Omental fat pad (tissue), 4 donors: Measurements from ENCODE around the gene MAPK10. TPM values are rescaled to one million over a fixed set of nuclear protein-coding genes. Genes with fewer than 3 reads are reported as not detected.

Experiments used
- ATAC-seq: fragments of 150-250 bp; one replicate; pipeline ENCODE4 v1.9.1; 2016; ENCODE audit warnings: mild to moderate bottlenecking, moderate library complexity; ENCODE audit not compliant: low FRiP score
- DNase-seq: peaks from one replicate; pipeline ENCODE4 v3.0.0-alpha.2; 2019; ENCODE audit warnings: low spot score
- total RNA-seq, 4 donors: library from RNA; depleted of rRNA; stranded (reverse); fragments of >200 nt; gene quantifications; one replicate each; pipeline ENCODE4 v1.1.0, GENCODE V29; 2016
- TF ChIP-seq, protein P1 (sequence below), 3 donors: fragments of 450-650 bp; IDR thresholded peaks; one replicate each; pipeline ENCODE4 v1.5.1; 2016 to 2017; ENCODE audit warnings: antibody characterized with exemption in 3 of 3, mild to moderate bottlenecking in 3 of 3, moderate library complexity in 2 of 3

The MAPK10 gene
- total RNA-seq, 4 donors from 2014 or later: 38.5 to 51.3 (median 41.4) TPM

DNA sequence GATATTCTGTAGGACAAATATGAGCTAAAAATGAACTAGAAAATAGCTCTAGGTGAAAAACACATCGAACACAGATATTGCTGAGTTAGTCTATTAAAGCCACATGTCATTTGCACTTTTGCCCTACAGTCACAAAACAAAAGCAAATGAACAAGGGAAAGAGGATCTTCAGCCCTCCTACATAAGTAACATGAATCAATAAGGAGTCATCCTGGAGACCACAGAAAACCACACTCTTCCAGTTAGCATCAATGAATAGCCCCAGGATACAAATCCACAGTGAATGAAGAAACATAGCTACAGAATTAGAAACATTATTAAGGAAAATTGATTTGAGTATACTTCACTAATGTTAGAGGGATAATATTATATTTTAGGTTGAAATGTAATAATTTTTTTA lies 311.4 kb downstream of the MAPK10 start:
- TF ChIP-seq, protein P1, sequence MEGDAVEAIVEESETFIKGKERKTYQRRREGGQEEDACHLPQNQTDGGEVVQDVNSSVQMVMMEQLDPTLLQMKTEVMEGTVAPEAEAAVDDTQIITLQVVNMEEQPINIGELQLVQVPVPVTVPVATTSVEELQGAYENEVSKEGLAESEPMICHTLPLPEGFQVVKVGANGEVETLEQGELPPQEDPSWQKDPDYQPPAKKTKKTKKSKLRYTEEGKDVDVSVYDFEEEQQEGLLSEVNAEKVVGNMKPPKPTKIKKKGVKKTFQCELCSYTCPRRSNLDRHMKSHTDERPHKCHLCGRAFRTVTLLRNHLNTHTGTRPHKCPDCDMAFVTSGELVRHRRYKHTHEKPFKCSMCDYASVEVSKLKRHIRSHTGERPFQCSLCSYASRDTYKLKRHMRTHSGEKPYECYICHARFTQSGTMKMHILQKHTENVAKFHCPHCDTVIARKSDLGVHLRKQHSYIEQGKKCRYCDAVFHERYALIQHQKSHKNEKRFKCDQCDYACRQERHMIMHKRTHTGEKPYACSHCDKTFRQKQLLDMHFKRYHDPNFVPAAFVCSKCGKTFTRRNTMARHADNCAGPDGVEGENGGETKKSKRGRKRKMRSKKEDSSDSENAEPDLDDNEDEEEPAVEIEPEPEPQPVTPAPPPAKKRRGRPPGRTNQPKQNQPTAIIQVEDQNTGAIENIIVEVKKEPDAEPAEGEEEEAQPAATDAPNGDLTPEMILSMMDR (IDR thresholded peaks at IDR 0.05): no peak
- DNase-seq (no peak), ATAC-seq (no peak)

DNA sequence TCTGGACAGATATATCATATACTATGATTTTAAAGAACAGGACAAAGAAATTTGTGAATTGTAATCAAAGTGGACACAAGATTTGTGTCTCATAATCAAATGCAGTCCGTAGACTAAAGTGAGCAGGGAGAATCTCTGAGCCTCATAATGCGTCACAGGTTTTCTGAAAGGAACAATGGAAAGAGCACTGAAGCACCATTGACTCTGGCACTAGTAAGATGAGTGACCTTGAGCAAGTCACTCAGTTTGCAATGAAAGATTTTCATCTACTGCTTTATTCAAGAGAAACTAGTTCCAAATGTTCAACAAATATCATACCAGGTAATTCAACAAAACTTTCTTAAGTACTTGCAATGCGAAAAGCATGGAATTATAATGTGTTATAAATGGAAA lies 315.3 kb downstream of the MAPK10 start:
- ATAC-seq: no peak

DNA sequence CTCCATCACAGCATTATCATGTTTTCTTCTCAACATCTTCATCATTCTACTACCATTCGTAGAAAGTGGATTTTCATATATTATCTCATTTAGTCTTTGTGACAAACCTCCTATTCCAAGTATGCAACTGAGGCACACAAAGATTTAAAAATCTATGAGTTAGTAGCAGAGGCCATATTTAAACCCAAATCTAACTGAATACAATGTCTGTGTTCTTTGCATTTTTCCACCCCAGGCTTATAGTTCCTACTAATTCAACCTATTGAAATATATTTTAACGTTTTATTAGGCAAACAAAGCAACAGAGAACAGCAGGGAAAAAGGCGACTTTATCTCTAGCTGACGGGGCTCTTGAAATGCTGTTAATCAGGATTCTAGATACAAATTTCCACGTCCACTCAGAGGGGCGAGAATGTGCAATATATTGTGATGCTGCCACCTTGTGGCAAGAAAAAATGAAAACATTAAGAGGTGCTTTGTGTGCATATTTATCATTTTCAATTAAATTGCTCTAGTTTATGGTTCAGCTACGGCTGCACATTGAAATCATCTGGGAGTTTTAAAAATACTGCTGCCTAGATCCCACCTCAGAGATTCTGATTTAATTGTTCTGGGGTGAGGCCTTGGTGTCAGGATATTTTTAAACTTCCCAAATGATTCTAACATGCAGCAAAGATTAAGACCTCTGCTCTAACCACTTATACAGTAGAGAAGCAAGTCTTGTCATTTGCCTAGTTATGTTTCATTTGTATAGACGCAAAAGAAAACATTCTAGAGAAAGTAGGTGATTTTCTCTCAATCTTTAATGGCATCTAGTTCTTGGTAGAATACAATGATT lies 315.9 kb downstream of the MAPK10 start:
- DNase-seq: no peak
- peak; percentile 54 for ATAC-seq
- TF ChIP-seq, protein P1 (IDR thresholded peaks at IDR 0.05): no peak

More for the DNA sequence above, 315.3 kb downstream of the MAPK10 start:
- TF ChIP-seq, protein P1 (IDR thresholded peaks at IDR 0.05): no peak
- no peak for DNase-seq

DNA sequence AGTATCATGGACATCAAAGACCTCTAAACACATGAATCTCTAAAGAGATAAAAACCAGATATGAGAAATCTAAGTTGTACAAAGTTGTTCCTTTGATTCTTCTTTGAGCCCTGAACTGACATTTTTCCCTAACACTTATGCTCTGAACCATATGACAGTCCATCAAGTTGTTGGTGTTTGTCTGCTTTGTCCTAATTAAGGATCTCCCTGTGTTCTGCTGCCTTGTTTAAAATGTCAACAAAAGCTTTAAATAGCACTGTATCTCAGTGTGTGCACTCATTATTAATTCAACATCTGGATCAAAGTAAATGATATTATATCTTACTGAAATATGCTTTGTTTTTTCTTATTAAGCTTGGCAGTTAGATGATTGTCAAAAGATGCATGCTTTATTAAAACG lies 321.8 kb downstream of the MAPK10 start:
- DNase-seq: no peak
- TF ChIP-seq, protein P1 (IDR thresholded peaks at IDR 0.05): no peak
- no peak for ATAC-seq

DNA sequence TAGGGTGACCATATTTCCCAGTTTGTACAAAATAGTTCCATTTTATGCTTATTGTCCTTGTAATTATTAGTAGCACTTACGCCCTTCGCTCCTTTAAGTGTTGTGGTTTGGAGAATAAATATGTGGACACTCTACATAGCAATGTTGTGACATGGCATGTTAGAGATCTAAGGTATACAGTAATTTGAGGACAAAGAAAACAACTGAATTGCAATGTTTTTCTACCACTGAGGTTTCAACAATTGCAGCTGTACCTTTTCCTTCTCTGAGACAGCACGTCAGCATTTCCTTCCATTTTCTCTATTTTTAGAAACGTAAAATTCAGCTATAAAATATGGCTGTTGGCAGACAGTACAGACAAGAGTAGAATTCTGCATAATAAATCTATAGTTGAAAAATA lies 323.1 kb downstream of the MAPK10 start:
- DNase-seq (no peak), ATAC-seq (no peak)
- TF ChIP-seq, protein P1 (IDR thresholded peaks at IDR 0.05): no peak

DNA sequence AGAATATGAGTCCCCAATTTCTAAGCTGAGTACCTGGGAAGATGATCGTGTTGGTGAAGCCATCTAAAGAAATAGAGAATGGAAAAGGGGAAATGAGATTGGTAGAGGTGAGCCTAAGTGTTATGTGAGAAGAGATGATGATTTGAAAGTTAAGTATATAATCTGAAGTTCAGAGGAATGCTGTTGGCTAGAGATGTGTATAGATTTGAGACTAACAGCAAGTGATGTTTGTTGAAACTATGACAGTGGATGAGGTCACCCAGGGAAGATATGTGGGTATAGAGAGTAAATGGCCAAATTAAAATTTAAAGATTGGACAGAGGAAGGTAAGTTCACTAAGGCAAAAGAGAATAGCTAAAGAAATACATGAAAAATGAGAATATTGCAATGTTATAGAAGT lies 324.2 kb downstream of the MAPK10 start:
- no peak for ATAC-seq
- TF ChIP-seq, protein P1 (IDR thresholded peaks at IDR 0.05): no peak
- DNase-seq: no peak

DNA sequence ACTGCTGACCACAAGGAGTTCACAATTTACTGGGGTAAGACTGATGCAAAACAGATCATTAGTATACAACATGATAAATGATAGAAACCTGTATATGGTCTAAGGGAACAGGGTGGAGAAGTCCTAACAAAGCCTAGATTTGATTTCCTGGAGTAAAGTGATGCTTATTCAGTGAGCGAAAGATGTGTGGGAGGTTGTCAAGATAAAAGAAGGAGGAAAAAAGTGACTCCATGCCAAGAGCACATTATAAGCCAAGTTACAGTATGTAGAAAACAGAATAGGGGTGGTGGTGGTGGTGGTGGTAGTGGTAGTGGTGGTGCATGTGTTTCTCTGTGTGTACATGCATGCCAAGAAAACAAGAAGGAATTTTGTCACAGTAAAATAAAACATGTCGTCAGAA lies 325.2 kb downstream of the MAPK10 start:
- ATAC-seq (no peak), DNase-seq (no peak)
- TF ChIP-seq, protein P1 (IDR thresholded peaks at IDR 0.05): no peak
